Measurements from ENCODE around the gene EZR. TPM values are rescaled to one million over a fixed set of nuclear protein-coding genes. Genes with fewer than 3 reads are reported as not detected.

Gene EZR
- total RNA-seq, 1 experiment from 2014 or later = 375 TPM

DNA sequence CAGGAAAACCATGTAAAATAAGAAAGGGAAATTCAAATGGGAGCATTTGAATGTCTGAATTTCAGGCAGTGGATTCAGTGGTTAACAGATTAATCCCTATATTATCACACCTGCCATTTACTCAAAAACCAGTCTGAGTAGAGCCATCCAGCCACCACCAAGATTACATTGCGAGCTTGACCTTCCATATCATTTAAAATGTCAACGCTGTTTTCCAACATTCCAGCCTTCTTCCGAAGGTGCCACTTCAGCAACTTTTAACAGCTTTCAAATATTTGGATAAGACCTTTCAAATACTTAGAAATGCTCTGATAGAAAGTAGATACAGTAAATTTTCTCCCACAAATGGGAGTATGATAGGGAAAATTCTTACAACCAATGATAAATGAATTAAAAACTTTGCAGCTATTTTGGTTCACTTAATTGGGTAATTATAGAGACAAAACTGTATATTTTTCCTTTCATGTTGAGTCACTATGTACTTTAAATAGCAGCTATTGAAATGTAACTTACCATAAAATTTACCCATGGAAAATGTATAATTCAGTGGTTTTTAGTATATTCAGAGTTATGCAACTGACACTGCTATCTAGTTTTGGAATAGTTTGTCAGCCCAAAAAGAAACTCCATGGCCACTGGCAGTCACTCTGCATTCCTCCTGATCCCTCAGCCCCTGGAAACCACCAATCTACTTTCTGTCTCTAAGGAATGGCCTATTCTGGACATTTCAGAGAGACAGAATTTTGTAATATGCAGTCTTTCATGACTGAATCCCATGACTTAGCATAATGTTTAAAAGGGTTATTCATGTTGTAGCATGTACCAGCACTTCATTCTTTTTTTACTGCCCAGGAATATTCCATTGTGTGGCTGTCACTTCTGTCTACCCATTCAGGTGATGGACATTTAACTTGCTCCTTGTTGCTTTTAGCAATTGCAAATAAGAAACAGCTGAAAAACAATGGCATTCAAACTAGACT, 21.5 kb downstream of the EZR start:
- Histone ChIP-seq H3K4me2 (ENCODE audit: insufficient read depth, insufficient read length, low read length) (no peak overlapping the region), H3K9ac (ENCODE audit: extremely low read depth, insufficient read length, low read length) (no peak overlapping the region), H3K4ac (ENCODE audit: low read depth, low read length) (no peak overlapping the region), H2AFZ (ENCODE audit: low read length) (no peak overlapping the region), H4K8ac (replicated peaks; ENCODE audit: insufficient read length, low read depth, low read length) (no peak overlapping the region), H2BK120ac (ENCODE audit: low read depth, low read length, poor library complexity, severe bottlenecking) (no peak overlapping the region), H3K4me1 (ENCODE audit: insufficient read depth, low read length) (peaks cover 9% of the 10 kb centered on the region; the same call in 1 of the 2 replicates), H4K91ac (ENCODE audit: insufficient read length, low read depth, low read length) (no peak overlapping the region), H3T11ph (ENCODE audit: low read length) (no peak overlapping the region), H2BK12ac (ENCODE audit: insufficient read length, low read depth, low read length) (no peak overlapping the region), H2BK20ac (ENCODE audit: low read depth, low read length, poor library complexity, severe bottlenecking) (no peak overlapping the region), H3K18ac (ENCODE audit: insufficient read length, low read depth, low read length) (no peak overlapping the region), H3K9me3 (ENCODE audit: control insufficient read depth, low read depth, low read length) (no peaks in the 10 kb centered on the region), H4K20me1 (ENCODE audit: control insufficient read depth, insufficient read depth, insufficient read length) (no peaks in the 10 kb centered on the region), H3K23ac (ENCODE audit: insufficient read length, low read depth, low read length) (no peak overlapping the region), H2BK5ac (ENCODE audit: insufficient read length, low read length) (no peak overlapping the region), H4K5ac (ENCODE audit: insufficient read length, low read depth, low read length) (no peak overlapping the region), H3K14ac (ENCODE audit: insufficient read depth, low read length) (no peak overlapping the region), H2AK5ac (ENCODE audit: insufficient read length, low read length) (no peak overlapping the region), H3K79me1 (ENCODE audit: insufficient read depth, low read depth, low read length, poor library complexity, severe bottlenecking) (no peaks in the 10 kb centered on the region), H3K23me2 (ENCODE audit: insufficient read length, low read depth, low read length, poor library complexity, severe bottlenecking) (no peaks in the 10 kb centered on the region), H3K27me3 (ENCODE audit: insufficient read depth, low read length) (no peaks in the 10 kb centered on the region), H2BK15ac (ENCODE audit: low read depth, low read length) (no peak overlapping the region), H3K27ac (ENCODE audit: insufficient read length, low read depth, low read length) (no peak overlapping the region), H3K79me2 (ENCODE audit: insufficient read depth, low read length) (peaks cover 78% of the 10 kb centered on the region), H3K56ac (ENCODE audit: insufficient read length, low read depth, low read length) (no peak overlapping the region)
- Mint-ChIP-seq H3K4me3 (no peak overlapping the region), H3K27me3 (ENCODE audit: low read depth) (no peaks in the 10 kb centered on the region), H3K9me3 (no peaks in the 10 kb centered on the region), H3K27ac (peak overlapping the region in 1 of 3 experiments; percentile 33; a peak in 1 of 7 replicates), H3K4me1 (peaks cover 59 to 64% of the 10 kb centered on the region in 2 experiments), H3K36me3 (ENCODE audit: insufficient read depth in 1 of 3, low read depth in 3 of 3) (peaks cover 4 to 39% (median 17%) of the 10 kb centered on the region in 3 experiments; a peak in 6 of 7 replicates)
- no CpG with 5 or more reads among the region's 3 CpGs for WGBS (ENCODE audit: extremely low coverage, insufficient read length, low lambda C conversion rate)
- TF ChIP-seq, protein P1, sequence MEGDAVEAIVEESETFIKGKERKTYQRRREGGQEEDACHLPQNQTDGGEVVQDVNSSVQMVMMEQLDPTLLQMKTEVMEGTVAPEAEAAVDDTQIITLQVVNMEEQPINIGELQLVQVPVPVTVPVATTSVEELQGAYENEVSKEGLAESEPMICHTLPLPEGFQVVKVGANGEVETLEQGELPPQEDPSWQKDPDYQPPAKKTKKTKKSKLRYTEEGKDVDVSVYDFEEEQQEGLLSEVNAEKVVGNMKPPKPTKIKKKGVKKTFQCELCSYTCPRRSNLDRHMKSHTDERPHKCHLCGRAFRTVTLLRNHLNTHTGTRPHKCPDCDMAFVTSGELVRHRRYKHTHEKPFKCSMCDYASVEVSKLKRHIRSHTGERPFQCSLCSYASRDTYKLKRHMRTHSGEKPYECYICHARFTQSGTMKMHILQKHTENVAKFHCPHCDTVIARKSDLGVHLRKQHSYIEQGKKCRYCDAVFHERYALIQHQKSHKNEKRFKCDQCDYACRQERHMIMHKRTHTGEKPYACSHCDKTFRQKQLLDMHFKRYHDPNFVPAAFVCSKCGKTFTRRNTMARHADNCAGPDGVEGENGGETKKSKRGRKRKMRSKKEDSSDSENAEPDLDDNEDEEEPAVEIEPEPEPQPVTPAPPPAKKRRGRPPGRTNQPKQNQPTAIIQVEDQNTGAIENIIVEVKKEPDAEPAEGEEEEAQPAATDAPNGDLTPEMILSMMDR (conservative IDR thresholded peaks at IDR 0.05) = no peak
- DNase-seq = no peak
